Measurements from ENCODE around the gene GPNMB.
"Not testable (repeated sequence)": the region's sequence is repeated elsewhere in the genome, so short reads cannot be mapped to it uniquely, and the experiment has no call there.

The GPNMB gene

DNA sequence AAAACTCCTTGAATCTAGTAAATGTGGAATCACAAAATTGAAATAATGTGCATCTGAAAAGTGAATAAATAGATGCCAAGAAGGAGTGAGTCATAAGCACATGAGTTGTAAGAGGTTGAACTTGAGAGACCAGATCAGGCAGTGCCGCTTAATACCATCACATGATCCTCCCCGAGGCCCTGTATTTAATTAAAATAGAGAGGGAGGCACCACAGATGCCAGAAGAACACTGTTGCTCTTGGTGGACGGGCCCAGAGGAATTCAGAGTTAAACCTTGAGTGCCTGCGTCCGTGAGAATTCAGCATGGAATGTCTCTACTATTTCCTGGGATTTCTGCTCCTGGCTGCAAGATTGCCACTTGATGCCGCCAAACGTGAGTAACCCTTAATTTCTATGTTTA, at the start of gene GPNMB:
Gene GPNMB (plus strand): TSS at position 221 of the 400 bp plus-strand sequence. CDS start 83 bp downstream, at position 304.
- no peak for DNase-seq

DNA sequence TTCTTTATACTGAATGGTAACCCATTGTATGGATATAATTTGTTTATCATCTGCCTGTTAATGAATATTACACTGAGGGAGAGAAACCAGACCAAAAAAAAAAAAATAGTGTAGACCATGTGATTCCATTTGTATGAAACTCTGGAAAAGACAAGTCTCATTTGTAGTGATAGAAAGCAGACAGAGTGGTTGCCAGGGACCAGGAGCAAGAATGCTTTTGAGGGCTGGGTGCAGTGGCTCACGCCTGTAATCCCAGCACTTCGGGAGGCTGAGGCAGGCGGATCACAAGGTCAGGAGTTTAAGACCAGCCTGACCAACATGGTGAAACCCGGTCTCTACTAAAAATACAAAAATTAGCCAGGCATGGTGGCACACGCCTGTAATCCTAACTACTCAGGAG, 48.8 kb upstream of the GPNMB start:
- DNase-seq, result not testable (repeated sequence)

DNA sequence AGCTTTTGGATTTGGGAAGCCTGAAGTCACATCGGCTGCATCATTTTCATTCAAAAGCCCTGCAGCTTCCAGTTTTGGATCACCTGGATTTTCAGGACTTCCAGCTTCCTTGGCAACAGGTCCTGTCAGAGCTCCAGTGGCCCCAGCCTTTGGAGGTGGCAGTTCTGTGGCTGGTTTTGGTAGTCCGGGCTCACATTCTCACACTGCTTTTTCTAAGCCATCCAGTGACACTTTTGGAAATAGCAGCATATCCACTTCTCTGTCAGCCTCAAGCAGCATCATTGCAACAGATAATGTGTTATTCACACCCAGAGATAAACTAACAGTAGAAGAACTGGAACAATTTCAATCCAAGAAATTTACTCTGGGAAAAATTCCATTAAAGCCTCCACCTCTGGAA, 46.2 kb upstream of the GPNMB start:
- no peak for DNase-seq

DNA sequence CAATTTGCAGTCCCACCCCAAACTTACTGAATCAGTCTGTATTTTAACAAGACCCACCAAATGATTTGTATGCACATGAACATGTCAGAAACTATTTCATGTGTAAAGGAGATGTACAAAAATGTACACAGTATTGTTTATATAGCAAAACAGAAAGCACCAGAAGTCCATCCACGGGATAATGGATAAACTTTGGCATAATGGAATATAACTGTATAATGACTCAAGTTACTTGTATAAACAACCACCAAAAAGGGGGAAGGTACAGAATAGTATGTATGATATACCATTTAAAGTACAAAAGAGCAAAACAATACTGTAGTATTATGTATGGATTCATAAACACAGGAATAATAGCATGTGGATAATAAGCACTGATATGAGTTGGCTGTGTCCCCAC, 42.3 kb upstream of the GPNMB start:
- no peak for DNase-seq

DNA sequence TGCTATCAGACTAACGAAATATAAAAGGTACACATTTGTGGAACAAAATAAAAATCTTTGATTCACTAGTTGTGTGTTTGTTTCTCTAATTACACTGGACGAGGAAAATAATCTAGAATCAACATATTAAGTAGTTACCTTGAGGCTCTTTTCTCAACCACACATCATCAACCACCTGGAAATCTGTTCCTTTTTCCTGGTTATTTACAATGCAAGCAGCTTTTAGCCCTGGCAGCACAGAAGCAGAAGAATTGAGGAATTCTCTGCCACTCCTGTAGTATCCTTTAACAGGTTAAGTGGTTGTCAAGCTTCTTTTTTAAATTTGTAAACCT, 41.0 kb upstream of the GPNMB start:
- no peak for DNase-seq

DNA sequence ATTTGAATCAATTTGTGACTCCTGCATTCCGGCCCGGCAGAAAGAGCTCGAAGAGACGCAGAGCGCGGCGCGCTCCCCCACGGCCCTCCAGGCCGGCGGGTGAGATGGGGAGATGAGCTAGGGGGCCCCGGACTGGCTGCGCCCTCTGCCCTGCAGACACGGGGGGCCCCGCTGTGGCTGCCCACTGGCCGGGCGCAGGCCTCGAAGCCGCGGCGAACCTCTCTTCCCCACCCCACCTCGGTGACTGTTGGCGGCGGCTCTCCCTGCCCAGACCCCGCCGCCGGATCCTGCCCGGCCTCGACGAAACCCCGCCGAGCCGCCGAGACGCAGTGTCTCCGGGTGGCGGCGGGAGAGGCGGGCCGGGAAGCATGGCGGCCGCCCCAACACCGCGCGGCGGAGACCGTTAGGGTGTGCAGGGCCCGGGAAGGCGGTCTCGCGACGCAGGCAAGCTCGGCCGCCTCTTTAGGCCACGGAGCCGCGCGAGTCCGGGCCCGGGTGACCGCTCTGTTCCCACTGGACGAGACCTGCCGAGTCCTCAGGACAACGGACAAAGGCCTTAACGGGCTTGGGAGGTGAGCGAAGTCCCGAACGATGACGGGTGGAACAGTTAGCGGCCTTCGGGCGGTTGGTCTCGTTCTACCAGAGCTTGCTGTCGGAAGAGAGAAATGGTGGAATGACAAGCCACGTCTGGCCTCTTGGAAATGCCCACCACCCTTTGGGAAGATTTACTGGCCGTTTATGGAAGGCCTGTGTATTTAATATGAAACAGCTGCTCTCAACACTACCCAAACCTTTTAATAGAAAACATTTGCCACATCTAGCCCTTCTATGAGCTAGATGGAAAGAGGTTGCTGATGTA, 40.4 kb upstream of the GPNMB start:
- no peak for DNase-seq

DNA sequence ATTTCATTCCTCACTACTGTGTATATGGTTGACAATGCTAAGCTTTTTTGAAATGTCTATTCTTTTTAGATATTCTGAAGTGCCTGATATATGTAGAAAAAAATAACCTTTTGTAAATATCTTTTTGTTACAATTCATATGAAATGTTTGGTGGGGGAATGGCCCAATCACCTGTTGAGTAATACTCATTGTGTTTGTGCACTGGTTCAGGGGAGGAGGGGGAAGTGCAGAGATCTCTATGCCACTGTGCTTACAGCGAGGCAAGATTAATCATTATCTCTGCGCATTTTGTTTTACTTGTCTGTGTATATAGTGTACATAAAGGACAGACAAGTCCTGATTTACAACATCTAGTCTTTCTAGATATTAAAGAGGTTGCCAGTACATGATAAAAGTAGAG, 39.6 kb upstream of the GPNMB start:
- no peak for DNase-seq

DNA sequence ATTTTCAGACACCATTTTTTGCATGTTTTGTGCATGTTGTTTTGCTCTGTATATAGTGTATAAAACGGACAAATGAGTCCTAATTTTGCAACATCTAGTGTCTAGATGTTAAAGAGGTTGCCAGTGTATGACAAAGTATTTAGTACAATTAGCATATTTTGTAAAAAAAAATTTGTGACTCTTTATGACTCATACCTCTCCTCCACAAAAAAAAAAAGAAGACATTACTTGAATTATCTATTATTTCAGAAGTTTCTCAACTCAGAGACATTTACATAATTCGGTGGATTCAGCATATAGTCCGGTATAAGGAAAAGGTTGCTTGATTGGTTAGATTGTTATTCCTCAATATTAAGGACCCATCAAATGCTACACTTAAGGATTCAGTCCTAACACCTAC, 38.7 kb upstream of the GPNMB start:
- DNase-seq, result no peak

DNA sequence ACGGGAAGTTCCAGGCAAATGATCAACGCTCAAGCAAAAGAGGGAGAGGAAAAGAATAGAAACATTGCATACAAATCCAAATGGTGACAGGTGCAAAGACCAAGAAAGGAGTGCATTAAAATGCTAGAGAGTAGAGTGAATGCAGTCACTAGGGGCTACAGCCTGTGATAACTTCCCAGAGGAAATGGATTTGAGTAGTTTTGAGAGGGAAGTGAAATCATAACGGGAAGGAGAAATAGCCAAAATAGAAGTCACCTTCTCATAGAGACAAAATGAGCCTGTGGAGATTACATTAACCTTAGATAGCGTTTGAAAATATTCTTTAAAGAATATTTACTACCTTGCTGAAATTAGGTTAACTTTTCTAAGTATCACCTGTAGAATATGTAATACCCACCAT, 38.3 kb upstream of the GPNMB start:
- DNase-seq, result no peak

DNA sequence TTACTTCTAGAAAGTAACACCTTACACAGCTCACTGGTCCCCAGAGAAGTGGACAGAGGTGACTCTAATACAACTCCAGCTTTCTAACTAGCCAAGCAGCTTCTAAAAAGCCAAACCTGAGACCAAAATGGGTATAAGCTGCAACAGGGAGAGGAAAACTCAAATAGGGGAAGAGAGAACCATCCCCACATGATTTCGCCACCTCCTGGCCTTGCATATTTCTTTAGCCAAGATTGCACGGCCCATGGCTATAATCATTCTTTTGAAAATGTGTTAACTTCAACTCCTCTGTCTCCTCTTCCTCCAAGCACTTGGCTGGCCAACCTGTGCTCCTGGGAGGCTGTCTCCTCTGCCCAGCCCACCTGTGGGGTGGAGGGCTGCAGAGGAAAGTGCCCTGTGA, 36.1 kb upstream of the GPNMB start:
- no peak for DNase-seq

DNA sequence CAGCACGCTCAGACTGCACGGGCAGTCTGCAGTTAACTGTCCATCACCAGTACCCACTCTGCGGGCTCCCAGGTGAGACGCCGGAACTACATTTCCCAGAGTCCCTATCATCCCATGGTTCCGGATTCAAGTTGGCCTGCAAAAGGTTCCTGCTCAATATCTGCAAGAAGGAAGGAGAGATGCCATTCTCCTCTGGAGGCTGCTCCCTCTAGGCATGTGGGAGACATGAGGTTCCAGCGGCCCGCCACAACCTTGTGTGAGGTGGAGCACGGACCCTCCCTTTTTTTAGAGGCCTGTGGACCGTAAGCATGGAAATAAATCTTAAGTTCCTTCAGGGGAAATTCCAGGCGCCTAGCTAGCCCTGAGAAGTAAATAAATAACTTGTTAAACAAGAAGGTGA, 35.0 kb upstream of the GPNMB start:
- no peak for DNase-seq

DNA sequence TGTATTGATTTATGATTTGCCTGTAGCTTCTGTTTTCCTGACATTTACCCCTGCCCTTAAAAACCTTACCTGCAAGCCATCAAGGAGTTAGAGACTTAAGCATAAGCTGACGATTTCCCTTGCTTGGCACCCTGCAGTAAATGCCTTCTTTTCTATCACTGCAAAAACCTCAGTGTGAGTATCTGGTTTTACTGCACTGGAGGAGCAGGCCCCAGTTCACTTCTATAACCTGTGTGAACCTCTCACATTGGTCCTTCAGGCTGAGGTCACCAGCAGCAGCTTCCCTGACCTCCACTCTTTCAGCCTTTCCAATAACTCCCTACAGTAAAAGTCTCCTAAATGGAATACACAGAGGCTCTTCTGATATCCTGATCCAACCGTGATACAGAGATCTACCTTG, 34.2 kb upstream of the GPNMB start:
- no peak for DNase-seq

DNA sequence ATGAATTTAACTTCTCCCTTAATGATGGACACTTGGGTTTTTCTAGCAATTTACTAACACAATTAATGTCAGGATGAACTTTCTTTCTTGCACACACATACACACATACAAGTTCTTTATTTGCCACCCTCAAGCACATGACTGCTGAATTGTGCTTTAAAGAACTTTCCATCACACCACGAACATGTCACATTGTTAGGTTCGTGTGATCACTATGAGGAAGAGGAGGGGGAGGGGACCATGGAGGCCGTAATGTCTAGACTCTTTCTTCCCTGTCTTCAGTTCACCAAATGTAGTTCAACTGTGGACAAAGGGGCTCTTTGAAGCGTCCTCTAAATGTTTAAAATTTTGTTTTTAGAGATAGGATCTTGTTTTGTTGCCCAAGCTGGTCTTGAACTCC, 33.7 kb upstream of the GPNMB start:
- no peak for DNase-seq

DNA sequence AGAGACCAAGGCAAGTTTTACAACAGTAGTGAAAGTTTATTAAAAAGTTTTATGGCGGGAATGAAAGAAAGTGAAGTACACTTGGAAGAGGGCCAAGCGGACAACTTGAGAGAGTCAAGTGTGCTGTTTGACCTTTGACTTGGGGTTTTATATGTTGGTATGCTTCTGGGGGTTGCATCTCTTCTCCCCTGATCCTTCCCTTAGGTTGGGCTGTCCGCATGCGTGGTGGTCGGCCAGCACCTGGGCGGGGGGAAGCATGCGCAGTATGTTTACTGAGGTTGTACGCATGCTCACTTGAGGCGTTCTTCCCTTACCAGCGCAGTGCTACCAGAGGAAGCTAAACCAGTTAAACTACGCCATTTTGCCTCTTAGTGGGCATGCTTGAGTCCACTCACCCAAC, 32.8 kb upstream of the GPNMB start:
- DNase-seq, result no peak

DNA sequence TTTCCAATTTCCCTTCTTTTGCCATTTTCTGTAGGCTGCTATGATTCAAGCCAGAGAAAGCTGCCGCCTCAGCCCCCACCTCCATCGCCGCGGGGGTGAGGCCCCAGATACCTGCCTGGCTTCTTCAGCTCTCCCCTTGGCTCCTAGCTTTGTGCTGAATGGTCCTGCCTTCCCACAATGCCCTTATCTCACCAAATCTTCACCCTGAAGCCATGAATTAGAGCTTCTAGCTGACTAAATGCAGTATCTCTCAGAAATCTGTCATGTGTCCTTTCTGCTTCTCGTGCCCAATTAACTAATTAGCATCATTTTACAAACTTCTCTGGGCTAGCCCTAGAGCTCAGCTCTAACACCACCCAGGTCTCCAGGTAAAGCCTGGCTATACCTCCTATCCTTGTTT, 32.2 kb upstream of the GPNMB start:
- no peak for DNase-seq

DNA sequence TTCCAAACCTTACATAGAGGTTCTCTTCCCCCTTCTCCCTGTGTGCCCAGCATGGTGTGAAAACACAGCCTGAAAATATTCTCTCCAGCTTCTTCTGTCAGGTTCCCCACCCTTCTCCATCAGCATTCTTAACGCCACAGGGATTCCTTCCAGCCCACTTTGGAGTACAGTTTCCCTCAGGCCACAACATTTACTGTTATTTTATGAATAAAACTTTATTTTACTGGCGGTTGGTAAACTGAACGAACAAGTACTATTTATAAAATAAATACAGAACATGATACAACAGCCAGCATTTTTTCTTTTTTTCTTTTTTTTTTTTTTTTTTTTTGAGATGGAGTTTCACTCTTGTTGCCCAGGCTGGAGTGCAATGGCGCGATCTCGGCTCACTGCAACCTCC, 31.6 kb upstream of the GPNMB start:
- no peak for DNase-seq

DNA sequence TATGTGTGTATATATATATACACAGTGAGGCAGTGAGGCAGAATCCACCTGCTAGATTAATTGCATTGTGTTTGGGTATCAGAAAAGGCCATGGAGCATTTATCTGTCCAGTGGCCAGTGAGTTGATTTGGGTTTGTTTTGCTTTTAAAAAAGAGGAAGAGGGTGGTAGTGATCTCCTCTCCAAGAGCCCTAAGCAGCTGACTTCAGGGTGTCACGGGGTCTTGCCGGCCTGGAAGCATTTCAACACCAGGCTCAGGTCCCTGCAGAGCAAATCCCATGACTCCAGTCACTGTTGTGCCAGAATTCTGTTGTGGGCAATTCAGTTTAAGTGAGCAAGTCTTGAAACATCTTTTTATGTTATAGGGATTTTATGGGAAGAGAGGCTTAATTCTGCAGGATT, 30.6 kb upstream of the GPNMB start:
- DNase-seq, result no peak

DNA sequence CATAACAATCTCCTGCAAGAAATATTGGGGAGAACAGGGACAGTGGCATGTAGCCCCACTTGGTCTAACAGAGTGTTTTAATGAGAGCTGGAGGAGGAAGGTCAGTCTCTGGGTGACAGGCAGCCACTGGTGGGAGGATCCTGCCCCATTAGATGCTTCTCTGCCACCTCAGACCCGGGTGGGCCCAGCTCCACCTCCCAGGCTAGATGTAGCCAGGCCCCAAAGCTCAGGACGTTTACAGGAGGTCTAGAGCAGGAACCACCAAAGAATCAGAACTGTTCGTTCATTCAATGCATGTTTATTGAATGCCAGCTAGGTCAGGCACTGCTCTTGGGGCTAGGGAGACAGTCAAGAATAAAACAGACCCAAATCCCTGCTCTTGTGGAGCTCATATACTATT, 28.4 kb upstream of the GPNMB start:
- DNase-seq, result no peak

DNA sequence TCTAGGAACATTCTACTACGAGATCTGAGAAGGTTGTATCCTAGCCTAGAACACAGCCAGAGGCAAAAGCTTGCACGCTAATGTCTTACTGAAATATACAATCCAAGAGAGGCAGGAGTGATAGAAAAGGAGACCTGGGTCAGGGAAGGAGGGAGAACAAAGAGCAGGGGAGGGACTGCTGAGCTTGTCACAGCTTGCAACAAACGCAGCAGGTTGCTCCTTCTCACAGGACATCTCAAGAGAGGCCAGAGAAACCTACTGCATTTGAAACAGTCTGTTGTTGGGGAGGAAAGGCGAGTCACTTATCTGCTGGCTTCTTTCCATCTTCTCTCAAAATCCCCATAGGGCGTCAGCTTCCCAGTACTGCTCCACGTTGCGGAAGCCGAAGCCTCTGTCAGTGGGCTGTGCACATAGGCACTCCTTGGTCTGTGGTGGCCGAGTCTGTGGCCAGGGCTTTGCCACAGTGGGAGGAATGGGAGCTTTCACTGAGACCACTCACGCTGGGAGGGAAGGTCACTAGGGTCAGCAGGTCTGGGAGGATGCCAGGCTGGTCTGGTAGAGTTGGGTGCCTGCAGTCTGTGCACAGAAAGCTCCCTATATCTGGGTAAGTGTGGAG, 25.8 kb upstream of the GPNMB start:
- no peak for DNase-seq

DNA sequence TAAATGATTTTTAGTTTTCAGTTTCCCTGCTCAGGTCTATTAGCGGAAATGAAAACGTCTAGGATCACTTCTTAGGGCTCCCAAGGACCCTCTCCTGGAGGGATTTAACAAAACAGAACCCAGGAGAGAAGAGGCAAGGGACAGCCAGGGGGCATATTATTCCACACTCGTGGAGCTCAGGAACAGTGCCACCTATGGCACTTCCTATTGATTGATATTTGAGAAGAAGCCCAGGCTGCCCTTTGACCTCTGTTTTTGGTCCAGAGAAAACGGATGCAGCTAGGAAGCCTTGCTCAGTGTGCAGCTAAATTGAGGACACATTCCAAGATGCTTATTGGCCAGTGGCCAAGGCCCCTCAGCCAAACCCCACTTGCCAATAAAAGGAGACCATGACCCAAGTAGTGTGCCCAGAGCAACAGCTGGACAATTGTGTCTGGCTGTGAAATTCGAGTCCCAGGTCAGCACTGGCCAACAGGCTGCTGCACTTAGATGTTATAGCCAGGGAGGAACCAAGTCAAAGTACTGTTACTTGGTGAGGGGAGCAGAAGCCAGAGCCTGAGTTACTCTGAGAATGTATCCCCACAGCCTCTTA, 24.0 kb upstream of the GPNMB start:
- DNase-seq, result no peak

DNA sequence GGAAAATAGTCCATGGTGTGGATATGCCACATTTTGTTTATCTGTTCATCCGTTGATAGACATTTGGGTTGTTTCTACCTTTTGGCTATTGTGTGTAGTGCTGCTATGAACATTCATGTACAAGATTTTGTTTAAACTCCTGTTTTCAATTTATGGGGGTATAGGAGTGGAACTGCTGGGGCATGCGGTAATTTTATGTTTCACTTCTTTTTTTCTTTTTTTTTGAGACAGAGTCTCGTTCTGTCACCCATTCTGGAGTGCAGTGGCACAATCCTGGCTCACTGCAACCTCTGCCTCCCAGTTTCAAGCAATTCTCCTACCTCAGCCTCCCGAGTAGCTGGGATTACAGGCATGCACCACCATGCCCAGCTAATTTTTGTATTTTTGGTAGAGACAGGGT, 22.2 kb upstream of the GPNMB start:
- not testable (repeated sequence) for DNase-seq

DNA sequence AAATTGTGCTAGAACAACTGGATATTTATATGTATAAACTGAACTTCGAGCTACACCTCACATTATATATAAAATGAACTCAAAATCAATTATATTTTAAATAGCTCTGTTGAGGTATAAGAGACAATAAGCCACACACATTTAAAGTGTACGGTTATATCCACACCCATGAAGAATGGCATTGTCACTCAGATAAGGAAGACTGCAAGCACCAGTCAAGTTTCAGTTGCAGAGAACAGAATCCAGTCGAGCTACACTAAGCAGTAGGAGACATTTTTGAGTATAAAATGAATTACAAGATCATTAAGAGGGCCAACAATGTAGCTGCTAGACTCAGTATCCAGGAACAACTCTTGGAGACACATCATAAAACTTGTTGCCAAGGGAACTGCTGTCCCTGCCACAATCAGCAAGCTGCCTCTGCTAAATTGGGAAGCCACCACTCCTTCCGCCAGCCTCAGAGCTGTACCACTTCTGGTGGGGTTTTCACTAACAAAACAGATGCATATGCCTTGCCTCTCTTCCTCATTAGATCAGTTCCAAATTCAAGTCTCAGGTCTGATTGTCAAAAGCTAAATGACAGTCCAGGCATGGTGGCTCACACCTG, 19.6 kb upstream of the GPNMB start:
- DNase-seq, result no peak

DNA sequence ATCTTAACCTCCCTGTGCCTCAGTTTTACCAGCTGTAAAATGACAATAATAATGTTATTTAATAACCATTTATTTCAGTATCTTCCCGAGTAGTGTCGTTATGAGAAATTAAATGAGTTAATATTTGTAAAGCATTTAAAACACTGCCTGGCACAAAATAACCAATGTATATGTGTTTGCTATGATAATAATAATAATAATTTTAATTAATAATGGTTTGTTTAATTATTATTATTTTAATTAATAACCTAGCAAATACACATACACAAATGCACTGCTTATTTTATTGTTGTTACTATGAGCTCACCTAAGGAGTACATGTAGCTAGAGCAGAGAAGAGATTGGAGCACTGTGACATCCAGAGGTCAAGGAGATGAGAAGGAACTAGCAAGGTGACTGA, 18.2 kb upstream of the GPNMB start:
- no peak for DNase-seq

DNA sequence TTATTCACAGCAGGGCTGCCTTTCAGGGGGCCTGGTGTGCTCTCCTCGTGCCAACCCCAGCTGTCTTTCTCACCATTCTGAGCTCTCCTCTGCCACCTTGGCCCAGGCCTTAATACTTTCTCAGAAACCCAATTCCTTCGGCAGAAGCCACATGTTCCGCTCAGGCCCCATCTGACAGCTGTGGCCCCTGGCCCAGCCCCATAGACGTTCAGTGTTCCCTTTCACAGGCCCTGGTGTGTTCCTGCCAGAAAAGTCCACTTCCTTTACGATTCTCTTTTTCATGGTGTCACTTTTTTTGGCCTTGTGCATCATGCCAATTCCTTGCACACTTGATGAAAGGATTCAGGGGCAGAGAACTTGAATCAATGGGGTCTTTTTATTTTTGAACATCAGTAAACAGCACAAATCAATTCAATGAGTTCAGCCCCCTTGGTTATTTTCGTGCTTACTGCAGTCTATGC, 15.9 kb upstream of the GPNMB start:
- DNase-seq, result no peak
